Middle frontal gyrus (tissue), 1 donor: Measurements from ENCODE around the gene NFIC.
A peak's percentile ranks its signal among the peaks of the same experiment; 100 is the strongest.
"Not testable (repeated sequence)": the region's sequence is repeated elsewhere in the genome, so short reads cannot be mapped to it uniquely, and the experiment has no call there.

ENCODE experiments used
- DNase-seq: peaks from one replicate; pipeline ENCODE4 v3.0.0-alpha.2; 2015; ENCODE audit warnings: low spot score; ENCODE audit errors: extremely low spot score

The NFIC gene

GRCh38 chr19:3370728-3371591 lies 4.6 kb downstream of the NFIC start:
- DNase-seq, result no peak

- no peak for DNase-seq
Observed at GRCh38 chr19:3372413-3372812, 6.0 kb downstream of the NFIC start.

GRCh38 chr19:3373971-3374368 lies 7.6 kb downstream of the NFIC start:
- no peak for DNase-seq

GRCh38 chr19:3374369-3375112 lies 8.2 kb downstream of the NFIC start:
- no peak for DNase-seq

DNA sequence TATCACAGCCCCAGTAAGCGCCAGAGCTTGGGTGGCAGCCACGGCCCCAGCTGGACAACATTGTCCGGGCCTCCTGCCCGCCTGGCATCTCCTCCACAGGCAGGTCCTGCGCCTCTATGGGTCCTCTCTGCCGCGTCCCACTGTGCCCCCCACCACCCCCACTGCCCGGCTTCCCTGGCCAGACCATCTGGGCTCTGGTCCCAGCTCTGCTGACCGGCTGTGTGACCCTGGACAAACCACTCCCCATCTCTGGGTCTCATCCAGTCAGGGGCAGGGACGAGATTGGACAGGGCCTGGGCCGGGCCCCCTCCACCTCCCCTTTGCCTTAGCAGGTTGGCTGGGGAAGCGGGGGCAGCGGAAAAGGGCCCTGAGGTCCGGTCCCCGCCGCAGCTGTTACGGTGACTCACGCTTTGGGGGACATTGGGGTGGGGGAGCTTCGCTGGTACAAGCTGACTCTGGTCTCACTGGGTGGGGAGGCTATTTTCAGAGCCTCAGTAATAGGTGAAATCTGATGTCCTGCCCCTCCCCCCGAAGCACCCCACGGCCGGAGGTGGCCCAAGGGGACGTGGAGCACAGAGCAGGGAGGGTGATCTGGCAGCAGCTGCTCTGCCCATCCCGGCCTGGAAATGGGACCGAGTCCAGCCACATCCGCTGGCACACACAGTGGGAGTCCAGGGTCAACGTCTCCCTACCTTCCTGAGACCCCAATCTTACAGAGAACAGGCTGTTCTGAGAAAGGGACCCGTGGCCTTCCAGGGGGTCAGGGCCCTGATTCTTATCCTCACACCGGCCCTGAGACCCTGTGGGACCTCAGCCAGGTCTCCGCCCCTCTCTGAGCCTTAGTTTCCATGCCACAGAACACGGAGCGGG lies 9.1 kb downstream of the NFIC start:
- no peak for DNase-seq

DNA sequence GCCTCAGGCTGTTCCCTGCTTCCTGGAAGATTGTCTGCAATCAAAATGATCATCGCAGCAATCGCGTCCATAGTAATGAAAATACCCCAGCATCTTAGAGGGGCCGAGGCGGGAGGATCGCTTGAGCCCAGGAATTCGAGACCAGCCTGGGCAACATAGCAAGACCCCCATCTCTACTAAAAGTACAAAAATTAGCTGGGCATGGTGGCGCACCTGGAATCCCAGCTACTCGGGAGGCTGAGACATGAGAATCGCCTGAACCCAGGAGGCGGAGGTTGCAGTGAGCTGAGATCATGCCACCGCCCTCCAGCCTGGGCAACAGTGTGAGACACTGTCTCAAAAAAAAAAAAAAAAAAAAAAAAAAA lies 9.7 kb downstream of the NFIC start:
- DNase-seq, result not testable (repeated sequence)

DNA sequence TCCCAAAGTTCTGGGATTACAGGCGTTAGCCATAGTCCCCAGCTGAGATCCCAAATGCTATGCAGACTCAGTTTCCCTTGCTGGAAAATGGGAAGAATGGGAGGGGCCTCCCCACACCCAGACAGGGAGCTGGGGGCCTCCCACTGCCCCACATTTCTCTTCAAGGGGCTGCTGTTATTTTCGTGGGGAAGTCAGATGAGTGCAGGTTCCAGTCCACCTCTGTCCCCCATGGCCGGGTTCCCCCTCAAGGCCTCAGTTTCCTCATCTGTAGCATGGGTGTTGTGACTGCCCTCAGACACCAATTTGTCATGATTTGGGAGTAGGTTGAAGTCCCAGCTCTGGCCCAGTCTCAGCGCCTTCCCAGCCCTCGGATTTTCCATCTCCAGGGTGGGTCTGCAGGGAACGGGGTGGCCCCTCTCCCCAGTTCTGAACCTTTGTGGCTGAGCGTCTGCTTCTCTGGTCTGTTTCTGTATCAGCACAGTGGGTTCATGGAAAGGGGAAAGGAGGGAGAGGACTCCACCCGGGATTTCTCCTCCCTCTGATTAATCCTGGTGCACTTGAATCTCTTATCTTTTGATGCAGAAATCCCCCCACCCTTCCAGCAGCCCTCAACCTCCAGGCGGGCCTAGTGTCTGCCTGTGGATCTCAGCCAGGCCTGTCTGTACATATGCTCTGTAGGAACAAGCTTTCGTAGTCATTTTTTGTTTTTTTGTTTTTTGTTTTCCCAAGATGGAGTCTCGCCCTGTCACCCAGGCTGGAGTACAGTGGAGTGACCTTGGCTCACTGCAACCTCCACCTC lies 12.2 kb downstream of the NFIC start:
- DNase-seq, result no peak

GRCh38 chr19:3380829-3381228 lies 14.4 kb downstream of the NFIC start:
- no peak for DNase-seq

DNA sequence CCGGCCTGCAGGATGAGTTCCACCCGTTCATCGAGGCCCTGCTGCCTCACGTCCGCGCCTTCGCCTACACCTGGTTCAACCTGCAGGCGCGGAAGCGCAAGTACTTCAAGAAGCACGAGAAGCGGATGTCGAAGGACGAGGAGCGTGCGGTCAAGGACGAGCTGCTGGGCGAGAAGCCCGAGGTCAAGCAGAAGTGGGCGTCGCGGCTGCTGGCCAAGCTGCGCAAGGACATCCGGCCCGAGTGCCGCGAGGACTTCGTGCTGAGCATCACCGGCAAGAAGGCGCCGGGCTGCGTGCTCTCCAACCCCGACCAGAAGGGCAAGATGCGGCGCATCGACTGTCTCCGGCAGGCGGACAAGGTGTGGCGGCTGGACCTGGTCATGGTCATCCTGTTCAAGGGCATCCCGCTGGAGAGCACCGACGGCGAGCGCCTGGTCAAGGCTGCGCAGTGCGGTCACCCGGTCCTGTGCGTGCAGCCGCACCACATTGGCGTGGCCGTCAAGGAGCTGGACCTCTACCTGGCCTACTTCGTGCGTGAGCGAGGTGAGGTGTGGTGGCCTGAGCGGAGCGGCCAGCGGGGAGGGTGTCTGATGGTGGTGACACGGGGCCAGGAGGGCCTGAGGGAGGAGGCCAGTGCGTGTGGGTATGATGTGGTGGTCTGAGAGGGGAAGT lies 15.5 kb downstream of the NFIC start:
- DNase-seq, result no peak

GRCh38 chr19:3382460-3383100 lies 16.2 kb downstream of the NFIC start:
- no peak for DNase-seq

DNA sequence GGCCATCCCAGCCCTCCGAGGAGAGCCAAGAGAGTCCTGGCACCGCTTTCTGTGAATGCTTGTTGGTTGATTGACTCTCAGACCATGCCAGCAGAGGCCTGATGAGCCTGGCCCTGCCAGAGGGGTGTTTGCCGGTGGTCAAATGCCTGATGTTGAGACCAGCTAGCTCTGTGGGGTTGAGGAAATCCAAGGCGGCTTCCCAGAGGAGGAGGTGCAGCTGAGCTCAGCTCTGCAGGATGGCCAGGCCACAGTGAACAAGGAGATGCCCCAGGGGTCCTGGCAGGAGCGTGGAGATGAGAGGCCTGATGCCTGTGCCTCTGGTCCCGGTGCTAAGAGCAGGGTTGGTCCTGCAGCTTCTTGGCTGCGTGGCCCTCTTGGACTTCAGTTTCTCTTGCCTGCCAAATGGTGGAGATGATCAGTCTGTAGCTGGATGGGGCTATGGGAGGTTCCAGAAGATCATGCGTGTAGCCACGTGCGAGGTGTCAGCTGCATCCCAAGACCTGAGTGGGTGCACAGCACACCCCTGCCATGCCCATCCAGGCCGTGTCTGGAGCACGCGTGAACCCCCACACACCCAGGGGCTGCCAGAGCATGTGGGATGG lies 16.8 kb downstream of the NFIC start:
- no peak for DNase-seq

- DNase-seq, result no peak
Observed at GRCh38 chr19:3386447-3387234, 20.3 kb downstream of the NFIC start.

DNA sequence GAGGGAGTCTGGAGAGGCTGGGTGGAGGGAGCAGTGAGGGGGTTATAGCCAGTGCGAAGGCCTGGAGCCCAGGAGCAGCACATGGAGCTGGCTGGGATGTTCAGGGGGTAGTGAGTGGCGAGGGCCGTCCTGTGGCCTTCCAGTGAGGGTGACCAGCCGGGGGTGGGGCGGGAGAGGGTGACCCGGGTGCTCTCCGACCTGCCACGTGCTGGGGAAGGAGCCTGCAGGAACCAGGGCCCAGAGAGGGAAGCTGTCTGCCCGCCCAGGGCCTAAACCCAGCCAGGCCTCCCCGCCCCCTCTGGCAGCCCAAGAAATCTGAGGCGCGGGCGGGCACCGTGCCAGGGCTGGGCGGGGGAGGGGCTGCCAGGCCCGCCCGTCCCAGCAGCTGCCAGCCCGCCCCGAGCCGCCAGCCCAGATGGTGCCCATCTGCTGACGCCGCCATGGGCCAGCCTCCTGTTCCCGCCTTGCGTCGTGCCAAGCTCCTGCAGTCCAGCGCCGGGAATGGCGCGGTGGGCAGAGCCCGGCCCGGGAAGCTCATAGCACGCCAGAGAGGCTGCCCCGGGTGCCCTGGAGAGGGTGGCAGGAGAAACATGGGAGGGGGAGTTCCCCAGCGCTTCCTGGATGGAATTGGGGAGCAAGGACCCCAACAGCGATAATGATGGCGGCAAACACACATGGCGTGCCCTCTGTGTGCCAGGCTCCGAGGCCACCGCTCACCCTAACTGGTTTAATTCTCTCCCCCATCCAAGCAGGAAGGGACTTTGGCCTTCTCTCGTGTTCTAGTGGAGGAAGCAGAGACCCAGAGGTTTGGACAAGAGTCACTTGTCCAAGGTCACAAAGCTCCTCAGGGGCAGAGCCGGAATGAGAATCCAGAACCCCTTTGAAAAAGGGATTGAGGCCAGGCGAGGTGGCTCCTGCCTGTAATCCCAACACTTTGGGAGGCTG lies 21.5 kb downstream of the NFIC start:
- peak; percentile 84 for DNase-seq

- DNase-seq, result no peak
Observed at GRCh38 chr19:3389446-3389778, 23.0 kb downstream of the NFIC start.

- no peak for DNase-seq
Observed at GRCh38 chr19:3389876-3390371, 23.5 kb downstream of the NFIC start.

GRCh38 chr19:3391911-3392310 lies 25.5 kb downstream of the NFIC start:
- not testable (repeated sequence) for DNase-seq

- no peak for DNase-seq
Observed at GRCh38 chr19:3392480-3392879, 26.1 kb downstream of the NFIC start.

GRCh38 chr19:3396881-3397265 lies 30.5 kb downstream of the NFIC start:
- no peak for DNase-seq
